A549 (cell line): Measurements from ENCODE around the gene LMNA. TPM values are rescaled to one million over a fixed set of nuclear protein-coding genes. Genes with fewer than 3 reads are reported as not detected.
"Not testable (repeated sequence)": the region's sequence is repeated elsewhere in the genome, so short reads cannot be mapped to it uniquely, and the experiment has no call there.

Experiments
- ATAC-seq, 2 experiments: fragments of 200-7000 bp in 1 of 2; fragments of >200 bp in 1 of 2; cut with Nextera tagmentation in 1 of 2; cut with Tn5 transposase in 1 of 2; 3 replicates each; pipeline versions ENCODE4 v1.8.0 to v1.9.1; 2018 to 2020; ENCODE audit warnings: mild to moderate bottlenecking in 1 of 2, moderate library complexity in 1 of 2
- CTCF ChIA-PET: fragments of 300-600 bp; sonication (Branson Sonifier 250); formaldehyde crosslinking; extraction: SDS; loops from one replicate; lab custom pipeline; 2021; ENCODE audit warnings: antibody characterized with exemption, inconsistent platforms; lab: Yijun Ruan, JAX
- POLR2A ChIA-PET: fragments of 350-600 bp; formaldehyde crosslinking; extraction: SDS; loops from one replicate; lab custom pipeline; 2021; ENCODE audit warnings: antibody characterized with exemption, inconsistent platforms; lab: Yijun Ruan, JAX
- DNase-seq, 2 experiments: peaks; one replicate each; pipeline versions ENCODE4 v3.0.0 to v3.0.0-alpha.2; 2011 to 2016; ENCODE audit warnings: low read depth in 1 of 2, low spot score in 1 of 2
- FAIRE-seq: peaks from 2 replicates; lab custom pipeline; 2011; peaks lifted over from hg19 to GRCh38; lab: Jason Lieb, UNC
- H3K27ac ChIP-seq, 2 experiments: fragments of >200 bp; sonication (Bioruptor Twin); formaldehyde crosslinking; 3 replicates each; pipeline ENCODE4 v1.5.1; 2016 to 2017
- H3K4me1 ChIP-seq: fragments of >200 bp; sonication (Bioruptor Twin); formaldehyde crosslinking; 3 replicates; pipeline ENCODE4 v1.6.1; 2016
- H3K4me2 ChIP-seq: fragments of >200 bp; sonication (Bioruptor Twin); formaldehyde crosslinking; 3 replicates; pipeline ENCODE4 v1.6.1; 2016
- H3K4me3 ChIP-seq: fragments of >200 bp; sonication (Bioruptor Twin); formaldehyde crosslinking; 3 replicates; pipeline ENCODE4 v1.5.1; 2016
- H3K9me3 ChIP-seq: fragments of >200 bp; sonication (Bioruptor Twin); formaldehyde crosslinking; 3 replicates; pipeline ENCODE4 v1.6.1; 2016
- BHLHE40 ChIP-seq: IDR thresholded peaks from 2 replicates; pipeline ENCODE4 v1.6.1; 2012; ENCODE audit warnings: low read depth, low read length, inconsistent platforms
- FOSB ChIP-seq: fragments of 250-450 bp; sonication (Bioruptor Pico); IDR thresholded peaks from 2 replicates; pipeline ENCODE4 v1.5.0; 2020; ENCODE audit warnings: mild to moderate bottlenecking, moderate library complexity
- FOSL2 ChIP-seq, 2 experiments: fragments of 450-650 bp in 1 of 2; fragments of >200 bp in 1 of 2; sonication (Bioruptor Twin) in 1 of 2; formaldehyde crosslinking; IDR thresholded peaks; 2 replicates each; pipeline versions ENCODE4 v1.5.0 to v1.6.1; 2016 to 2020; ENCODE audit warnings: mild to moderate bottlenecking in 1 of 2, moderate library complexity in 1 of 2
- GATA3 ChIP-seq: IDR thresholded peaks from 2 replicates; pipeline ENCODE4 v1.6.1; 2012; ENCODE audit warnings: borderline replicate concordance
- HES2 ChIP-seq: fragments of >200 bp; sonication (Bioruptor Twin); formaldehyde crosslinking; IDR thresholded peaks from 2 replicates; pipeline ENCODE4 v1.6.1; 2016
- HEYL ChIP-seq: fragments of 250-450 bp; sonication (Bioruptor Pico); IDR thresholded peaks from 2 replicates; pipeline ENCODE4 v1.8.0; 2021; ENCODE audit warnings: mild to moderate bottlenecking, moderate library complexity
- JUN ChIP-seq, 2 experiments: fragments of >200 bp; sonication (Bioruptor Twin); formaldehyde crosslinking; IDR thresholded peaks; 2 replicates in 1 of 2; 3 replicates in 1 of 2; pipeline ENCODE4 v1.6.1; 2016 to 2017
- MAFK ChIP-seq: fragments of 450-650 bp; IDR thresholded peaks from 2 replicates; pipeline ENCODE4 v1.6.1; 2014; ENCODE audit not compliant: partially characterized antibody
- MAZ ChIP-seq: fragments of 150-350 bp; IDR thresholded peaks from 2 replicates; pipeline ENCODE4 v1.6.1; 2014; ENCODE audit warnings: antibody characterized with exemption, low read depth, low read length, borderline replicate concordance
- NPAS2 ChIP-seq: fragments of 250-450 bp; sonication (Bioruptor Pico); IDR thresholded peaks from 2 replicates; pipeline ENCODE4 v1.8.0; 2022; ENCODE audit warnings: mild to moderate bottlenecking, moderate library complexity, borderline replicate concordance
- NR3C1 ChIP-seq: fragments of >200 bp; sonication (Bioruptor Twin); formaldehyde crosslinking; IDR thresholded peaks from 3 replicates; pipeline ENCODE4 v1.6.1; 2017
- PHF8 ChIP-seq: fragments of 200-600 bp; sonication (generic); IDR thresholded peaks from 2 replicates; pipeline ENCODE4 v1.6.1; 2016; ENCODE audit warnings: low read depth, mild to moderate bottlenecking, antibody characterized with exemption, moderate library complexity, borderline replicate concordance
- POLR2A ChIP-seq: IDR thresholded peaks from 2 replicates; pipeline ENCODE4 v1.6.1; 2012; ENCODE audit warnings: mild to moderate bottlenecking, low read length
- POLR2AphosphoS2 ChIP-seq: conservative IDR thresholded peaks from 2 replicates; pipeline ENCODE4 v1.6.1; 2012; ENCODE audit warnings: low read length, improper control_type of control experiment, inconsistent platforms
- RARB ChIP-seq: fragments of 250-450 bp; sonication (Bioruptor Pico); IDR thresholded peaks from 2 replicates; pipeline ENCODE4 v1.8.0; 2021; ENCODE audit warnings: mild to moderate bottlenecking, moderate library complexity
- RCOR1 ChIP-seq: fragments of 150-350 bp; IDR thresholded peaks from 2 replicates; pipeline ENCODE4 v1.6.1; 2014; ENCODE audit warnings: antibody characterized with exemption, low read length, low read depth
- REST ChIP-seq: fragments of 200-600 bp; sonication (generic); IDR thresholded peaks from 2 replicates; pipeline ENCODE4 v1.6.1; 2016; ENCODE audit warnings: antibody characterized with exemption, mild to moderate bottlenecking, moderate library complexity
- RFX5 ChIP-seq: fragments of 450-650 bp; IDR thresholded peaks from 2 replicates; pipeline ENCODE4 v1.7.1; 2014; ENCODE audit warnings: antibody characterized with exemption, mild to moderate bottlenecking, moderate library complexity
- SREBF2 ChIP-seq: fragments of 450-650 bp; IDR thresholded peaks from 2 replicates; pipeline ENCODE4 v1.6.1; 2014; ENCODE audit warnings: mild to moderate bottlenecking, moderate library complexity
- ZNF302 ChIP-seq: fragments of 250-450 bp; sonication (Bioruptor Pico); IDR thresholded peaks from 2 replicates; pipeline ENCODE4 v1.9.0; 2021; ENCODE audit warnings: inconsistent platforms, mild to moderate bottlenecking, moderate library complexity
- ZSCAN20 ChIP-seq: fragments of 250-450 bp; sonication (Bioruptor Pico); IDR thresholded peaks from 2 replicates; pipeline ENCODE4 v1.8.0; 2022; ENCODE audit warnings: mild to moderate bottlenecking, moderate library complexity
- WGBS: methylation state at CpG from one replicate; pipeline ENCODE4 v1.1.6; 2017; ENCODE audit errors: missing lambda C conversion rate; 5-methylcytosine and 5-hydroxymethylcytosine counted together
- polyA plus RNA-seq, 4 experiments: library from polyadenylated mRNA; depleted of rRNA in 3 of 4; stranded (reverse); fragments of >200 nt; fragmentation: RNase III in 1 of 4; extraction: RNeasy Plus Mini Kit Qiagen cat#74134 plus additional on column Dnase treatment in 1 of 4; gene quantifications; 2 replicates in 3 of 4; 3 replicates in 1 of 4; pipeline ENCODE4 v1.2.3, GENCODE V29; 2011 to 2017

The LMNA gene
- polyA plus RNA-seq, 2 of the 4 experiments (the other 2 are of a cell fraction) = 214 to 286 TPM

DNA sequence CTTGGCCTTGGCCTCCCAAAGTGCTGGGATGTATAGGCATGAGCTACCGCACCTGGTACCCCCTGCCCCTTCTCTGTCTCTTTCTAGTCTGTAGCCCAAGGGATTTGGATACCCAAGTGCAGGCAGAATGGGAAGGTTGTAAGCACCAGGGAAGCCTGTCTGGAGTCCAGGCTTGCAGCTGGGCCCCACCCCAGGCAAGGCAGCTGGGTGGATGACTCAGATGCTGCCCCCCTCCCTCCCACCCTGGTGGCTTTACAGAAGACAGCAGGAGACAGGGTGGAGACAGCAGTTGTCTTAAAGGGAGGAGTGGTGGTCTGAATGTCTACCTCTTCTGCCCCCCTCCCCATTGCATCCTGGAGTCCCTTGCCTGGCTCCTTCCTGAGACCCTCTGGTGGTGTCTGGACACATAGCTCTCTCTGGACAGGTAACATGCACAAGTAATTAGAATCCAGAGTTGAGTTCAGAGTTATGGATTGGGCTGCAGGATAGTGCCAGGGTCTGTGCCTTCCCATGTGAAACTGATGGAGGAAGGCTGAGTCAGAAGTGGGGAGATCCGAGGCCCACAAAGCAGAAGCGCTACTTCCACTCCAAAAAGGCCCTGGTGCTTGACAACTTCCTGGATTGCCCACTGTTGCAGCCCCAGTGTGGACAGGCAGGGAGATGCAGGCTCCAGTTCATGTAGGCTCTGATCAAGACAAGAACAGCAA, 5.1 kb downstream of the LMNA start:
- peak overlapping the region; percentile 91 for H3K4me2 ChIP-seq
- FAIRE-seq (no peak), ATAC-seq (no peak), DNase-seq (no peak)
- WGBS = 34% methylated on average over 3 of the region's 3 CpGs
- no peaks in the 10 kb centered on the region for H3K9me3 ChIP-seq
- H3K27ac ChIP-seq = peak overlapping the region; percentile 95 to 98
- CTCF ChIA-PET = interaction anchor here (14.1 to 54.8 kb wide), 2 partner anchors 10 to 24 kb away, joined by 313 to 2239 read pairs; partner anchors contain the start of gene MEX3A
- 0 out of 2 replicates have a peak, but pooled peaks have one; percentile 33 for TF ChIP-seq FOSL2 (IDR thresholded peaks at IDR 0.05)
- TF ChIP-seq FOSL2 (CRISPR knock-in tag; IDR thresholded peaks at IDR 0.05) = peak; percentile 22
- no peak for TF ChIP-seq NPAS2
- peak overlapping the region; percentile 16; the same call in 2 of the 3 replicates for H3K4me3 ChIP-seq
- H3K4me1 ChIP-seq = peaks cover 79% of the 10 kb centered on the region
- POLR2A ChIA-PET = interaction anchor here (1.1 to 1.7 kb wide), 2 partner anchors 10 to 13 kb away, joined by 4 to 7 read pairs; no protein-coding TSS in a partner anchor

DNA sequence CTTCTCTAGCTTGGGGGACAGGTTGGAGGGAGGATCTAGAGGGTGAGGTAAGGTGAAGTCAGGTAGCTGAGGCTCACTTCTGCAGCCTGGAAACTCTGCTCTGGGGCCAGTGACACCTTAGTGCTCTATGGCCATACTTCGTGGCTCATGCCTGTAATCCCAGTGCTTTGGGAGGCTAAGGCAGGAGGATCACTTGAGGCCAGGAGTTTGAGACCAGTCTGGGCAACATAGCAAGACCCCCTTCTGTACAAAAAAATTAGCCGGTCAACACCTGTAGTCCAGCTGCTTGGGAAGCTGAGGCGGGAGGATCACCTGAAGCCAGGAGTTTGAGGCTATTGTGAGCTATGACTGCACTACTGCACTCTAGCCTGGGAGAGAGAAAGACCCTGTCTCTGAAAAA, 5.8 kb downstream of the LMNA start:
- 83% methylated on average over 3 of the region's 3 CpGs for WGBS

DNA sequence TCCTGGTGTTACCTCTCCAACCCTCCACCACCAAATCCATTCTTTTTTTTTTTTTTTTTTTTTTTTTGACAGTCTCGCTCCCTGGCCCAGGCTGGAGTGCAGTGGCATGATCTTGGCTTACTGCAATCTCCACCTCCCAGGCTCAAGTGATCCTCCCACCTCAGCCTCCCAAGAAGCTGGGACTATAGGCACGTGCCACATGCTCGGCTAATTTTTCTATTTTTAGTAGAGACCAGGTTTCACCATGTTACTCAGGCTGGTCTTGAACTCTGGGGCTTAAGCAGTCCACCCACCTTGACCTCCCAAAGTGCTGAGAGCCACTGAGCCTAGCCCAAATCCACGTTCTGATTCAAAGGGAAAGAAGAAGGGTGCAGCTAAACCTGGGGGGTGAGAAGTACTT, 6.5 kb downstream of the LMNA start:
- ATAC-seq, H3K4me3 ChIP-seq, DNase-seq, FAIRE-seq, H3K9me3 ChIP-seq: not testable (repeated sequence)
- H3K4me1 ChIP-seq = peaks cover 93% of the 10 kb centered on the region
- CTCF ChIA-PET = interaction anchor here (14.1 to 54.8 kb wide), 3 partner anchors 3 to 25 kb away, joined by 313 to 2239 read pairs (median 313); partner anchors contain the start of genes LMNA and MEX3A
- POLR2A ChIA-PET = interaction anchor here (1.7 kb wide), 1 partner anchor 14 kb away, joined by 7 read pairs; no protein-coding TSS in a partner anchor
- H3K4me2 ChIP-seq = peak overlapping the region; percentile 91
- WGBS = 42% methylated on average over 4 of the region's 4 CpGs
- peak overlapping the region; percentile 95 to 98 for H3K27ac ChIP-seq

More for the DNA sequence above, 5.8 kb downstream of the LMNA start:
- H3K4me3 ChIP-seq = no peak overlapping the region
- DNase-seq (no peak), FAIRE-seq (no peak), ATAC-seq (no peak)
- no peaks in the 10 kb centered on the region for H3K9me3 ChIP-seq
- H3K4me2 ChIP-seq = peak overlapping the region; percentile 91
- peak overlapping the region; percentile 95 to 98 for H3K27ac ChIP-seq
- TF ChIP-seq POLR2A (no peak), SREBF2 (no peak), POLR2AphosphoS2 (no peak), MAZ (no peak), ZSCAN20 (CRISPR knock-in tag) (no peak), JUN (IDR thresholded peaks at IDR 0.05) (no peak), BHLHE40 (no peak), HES2 (no peak), MAFK (no peak), REST (no peak), ZNF302 (CRISPR knock-in tag) (no peak), FOSB (CRISPR knock-in tag) (no peak), RARB (CRISPR knock-in tag) (no peak), PHF8 (no peak), HEYL (no peak), NR3C1 (no peak), RFX5 (no peak), GATA3 (no peak), RCOR1 (no peak)
- ChIA-PET CTCF (interaction anchor here (14.1 to 54.8 kb wide), 2 partner anchors 9 to 24 kb away, joined by 313 to 2239 read pairs; partner anchors contain the start of gene MEX3A), POLR2A (interaction anchor here (1.7 kb wide), 1 partner anchor 14 kb away, joined by 7 read pairs; no protein-coding TSS in a partner anchor)
- H3K4me1 ChIP-seq = peaks cover 86% of the 10 kb centered on the region
